ENCODE results near the gene PACRG.

- no peak for TF ChIP-seq CTCF (CRISPR knock-in tag; IDR thresholded peaks at IDR 0.05)
- TF ChIP-seq ZNF121 (CRISPR knock-in tag; IDR thresholded peaks at IDR 0.05) = no peak
- no peak for TF ChIP-seq ARNT (IDR thresholded peaks at IDR 0.05)
- TF ChIP-seq ZFX (CRISPR knock-in tag; IDR thresholded peaks at IDR 0.05; ENCODE audit: low read depth) = no peak
- no peak for TF ChIP-seq CEBPZ (IDR thresholded peaks at IDR 0.05; ENCODE audit: low read length)
- TF ChIP-seq, protein P1, sequence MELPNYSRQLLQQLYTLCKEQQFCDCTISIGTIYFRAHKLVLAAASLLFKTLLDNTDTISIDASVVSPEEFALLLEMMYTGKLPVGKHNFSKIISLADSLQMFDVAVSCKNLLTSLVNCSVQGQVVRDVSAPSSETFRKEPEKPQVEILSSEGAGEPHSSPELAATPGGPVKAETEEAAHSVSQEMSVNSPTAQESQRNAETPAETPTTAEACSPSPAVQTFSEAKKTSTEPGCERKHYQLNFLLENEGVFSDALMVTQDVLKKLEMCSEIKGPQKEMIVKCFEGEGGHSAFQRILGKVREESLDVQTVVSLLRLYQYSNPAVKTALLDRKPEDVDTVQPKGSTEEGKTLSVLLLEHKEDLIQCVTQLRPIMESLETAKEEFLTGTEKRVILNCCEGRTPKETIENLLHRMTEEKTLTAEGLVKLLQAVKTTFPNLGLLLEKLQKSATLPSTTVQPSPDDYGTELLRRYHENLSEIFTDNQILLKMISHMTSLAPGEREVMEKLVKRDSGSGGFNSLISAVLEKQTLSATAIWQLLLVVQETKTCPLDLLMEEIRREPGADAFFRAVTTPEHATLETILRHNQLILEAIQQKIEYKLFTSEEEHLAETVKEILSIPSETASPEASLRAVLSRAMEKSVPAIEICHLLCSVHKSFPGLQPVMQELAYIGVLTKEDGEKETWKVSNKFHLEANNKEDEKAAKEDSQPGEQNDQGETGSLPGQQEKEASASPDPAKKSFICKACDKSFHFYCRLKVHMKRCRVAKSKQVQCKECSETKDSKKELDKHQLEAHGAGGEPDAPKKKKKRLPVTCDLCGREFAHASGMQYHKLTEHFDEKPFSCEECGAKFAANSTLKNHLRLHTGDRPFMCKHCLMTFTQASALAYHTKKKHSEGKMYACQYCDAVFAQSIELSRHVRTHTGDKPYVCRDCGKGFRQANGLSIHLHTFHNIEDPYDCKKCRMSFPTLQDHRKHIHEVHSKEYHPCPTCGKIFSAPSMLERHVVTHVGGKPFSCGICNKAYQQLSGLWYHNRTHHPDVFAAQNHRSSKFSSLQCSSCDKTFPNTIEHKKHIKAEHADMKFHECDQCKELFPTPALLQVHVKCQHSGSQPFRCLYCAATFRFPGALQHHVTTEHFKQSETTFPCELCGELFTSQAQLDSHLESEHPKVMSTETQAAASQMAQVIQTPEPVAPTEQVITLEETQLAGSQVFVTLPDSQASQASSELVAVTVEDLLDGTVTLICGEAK (IDR thresholded peaks at IDR 0.05) = no peak
- TF ChIP-seq, protein P1 (CRISPR knock-in tag; IDR thresholded peaks at IDR 0.05) = no peak
- TF ChIP-seq, protein P2, sequence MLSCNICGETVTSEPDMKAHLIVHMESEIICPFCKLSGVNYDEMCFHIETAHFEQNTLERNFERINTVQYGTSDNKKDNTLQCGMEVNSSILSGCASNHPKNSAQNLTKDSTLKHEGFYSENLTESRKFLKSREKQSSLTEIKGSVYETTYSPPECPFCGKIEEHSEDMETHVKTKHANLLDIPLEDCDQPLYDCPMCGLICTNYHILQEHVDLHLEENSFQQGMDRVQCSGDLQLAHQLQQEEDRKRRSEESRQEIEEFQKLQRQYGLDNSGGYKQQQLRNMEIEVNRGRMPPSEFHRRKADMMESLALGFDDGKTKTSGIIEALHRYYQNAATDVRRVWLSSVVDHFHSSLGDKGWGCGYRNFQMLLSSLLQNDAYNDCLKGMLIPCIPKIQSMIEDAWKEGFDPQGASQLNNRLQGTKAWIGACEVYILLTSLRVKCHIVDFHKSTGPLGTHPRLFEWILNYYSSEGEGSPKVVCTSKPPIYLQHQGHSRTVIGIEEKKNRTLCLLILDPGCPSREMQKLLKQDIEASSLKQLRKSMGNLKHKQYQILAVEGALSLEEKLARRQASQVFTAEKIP (CRISPR knock-in tag; IDR thresholded peaks at IDR 0.05; ENCODE audit: borderline replicate concordance) = no peak
- TF ChIP-seq, protein P3, sequence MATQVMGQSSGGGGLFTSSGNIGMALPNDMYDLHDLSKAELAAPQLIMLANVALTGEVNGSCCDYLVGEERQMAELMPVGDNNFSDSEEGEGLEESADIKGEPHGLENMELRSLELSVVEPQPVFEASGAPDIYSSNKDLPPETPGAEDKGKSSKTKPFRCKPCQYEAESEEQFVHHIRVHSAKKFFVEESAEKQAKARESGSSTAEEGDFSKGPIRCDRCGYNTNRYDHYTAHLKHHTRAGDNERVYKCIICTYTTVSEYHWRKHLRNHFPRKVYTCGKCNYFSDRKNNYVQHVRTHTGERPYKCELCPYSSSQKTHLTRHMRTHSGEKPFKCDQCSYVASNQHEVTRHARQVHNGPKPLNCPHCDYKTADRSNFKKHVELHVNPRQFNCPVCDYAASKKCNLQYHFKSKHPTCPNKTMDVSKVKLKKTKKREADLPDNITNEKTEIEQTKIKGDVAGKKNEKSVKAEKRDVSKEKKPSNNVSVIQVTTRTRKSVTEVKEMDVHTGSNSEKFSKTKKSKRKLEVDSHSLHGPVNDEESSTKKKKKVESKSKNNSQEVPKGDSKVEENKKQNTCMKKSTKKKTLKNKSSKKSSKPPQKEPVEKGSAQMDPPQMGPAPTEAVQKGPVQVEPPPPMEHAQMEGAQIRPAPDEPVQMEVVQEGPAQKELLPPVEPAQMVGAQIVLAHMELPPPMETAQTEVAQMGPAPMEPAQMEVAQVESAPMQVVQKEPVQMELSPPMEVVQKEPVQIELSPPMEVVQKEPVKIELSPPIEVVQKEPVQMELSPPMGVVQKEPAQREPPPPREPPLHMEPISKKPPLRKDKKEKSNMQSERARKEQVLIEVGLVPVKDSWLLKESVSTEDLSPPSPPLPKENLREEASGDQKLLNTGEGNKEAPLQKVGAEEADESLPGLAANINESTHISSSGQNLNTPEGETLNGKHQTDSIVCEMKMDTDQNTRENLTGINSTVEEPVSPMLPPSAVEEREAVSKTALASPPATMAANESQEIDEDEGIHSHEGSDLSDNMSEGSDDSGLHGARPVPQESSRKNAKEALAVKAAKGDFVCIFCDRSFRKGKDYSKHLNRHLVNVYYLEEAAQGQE (IDR thresholded peaks at IDR 0.05; ENCODE audit: borderline replicate concordance in 1 of 2, low read depth in 1 of 2, low read length in 2 of 2) = no peak
- TF ChIP-seq CBX2 (IDR thresholded peaks at IDR 0.05; ENCODE audit: low read depth, low read length) = no peak
- no peak for TF ChIP-seq CBX2 (CRISPR knock-in tag; IDR thresholded peaks at IDR 0.05; ENCODE audit: low read depth)
- TF ChIP-seq, protein P4, sequence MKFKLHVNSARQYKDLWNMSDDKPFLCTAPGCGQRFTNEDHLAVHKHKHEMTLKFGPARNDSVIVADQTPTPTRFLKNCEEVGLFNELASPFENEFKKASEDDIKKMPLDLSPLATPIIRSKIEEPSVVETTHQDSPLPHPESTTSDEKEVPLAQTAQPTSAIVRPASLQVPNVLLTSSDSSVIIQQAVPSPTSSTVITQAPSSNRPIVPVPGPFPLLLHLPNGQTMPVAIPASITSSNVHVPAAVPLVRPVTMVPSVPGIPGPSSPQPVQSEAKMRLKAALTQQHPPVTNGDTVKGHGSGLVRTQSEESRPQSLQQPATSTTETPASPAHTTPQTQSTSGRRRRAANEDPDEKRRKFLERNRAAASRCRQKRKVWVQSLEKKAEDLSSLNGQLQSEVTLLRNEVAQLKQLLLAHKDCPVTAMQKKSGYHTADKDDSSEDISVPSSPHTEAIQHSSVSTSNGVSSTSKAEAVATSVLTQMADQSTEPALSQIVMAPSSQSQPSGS (CRISPR knock-in tag; IDR thresholded peaks at IDR 0.05) = no peak
- no peak for TF ChIP-seq CHD4 (IDR thresholded peaks at IDR 0.05; ENCODE audit: borderline replicate concordance, low read length)
- no peak for TF ChIP-seq ZEB1 (IDR thresholded peaks at IDR 0.05; ENCODE audit: insufficient replicate concordance, low read depth)
- no peak for TF ChIP-seq ZNF354B (CRISPR knock-in tag; IDR thresholded peaks at IDR 0.05)
- TF ChIP-seq POLR2AphosphoS5 (IDR thresholded peaks at IDR 0.05; ENCODE audit: low read depth, low read length) = no peak
Observed at GRCh38 chr6:163310973-163311383, 583.2 kb downstream of the PACRG start.
